ENCODE data around the gene PRR18. TPM values are rescaled to one million over a fixed set of nuclear protein-coding genes. Genes with fewer than 3 reads are reported as not detected.

The PRR18 gene
- total and polyA plus RNA-seq, 2 of the 13 experiments (the other 11 are each of a cell fraction or from before 2014, with no cell fraction given), result 0.04 TPM

DNA sequence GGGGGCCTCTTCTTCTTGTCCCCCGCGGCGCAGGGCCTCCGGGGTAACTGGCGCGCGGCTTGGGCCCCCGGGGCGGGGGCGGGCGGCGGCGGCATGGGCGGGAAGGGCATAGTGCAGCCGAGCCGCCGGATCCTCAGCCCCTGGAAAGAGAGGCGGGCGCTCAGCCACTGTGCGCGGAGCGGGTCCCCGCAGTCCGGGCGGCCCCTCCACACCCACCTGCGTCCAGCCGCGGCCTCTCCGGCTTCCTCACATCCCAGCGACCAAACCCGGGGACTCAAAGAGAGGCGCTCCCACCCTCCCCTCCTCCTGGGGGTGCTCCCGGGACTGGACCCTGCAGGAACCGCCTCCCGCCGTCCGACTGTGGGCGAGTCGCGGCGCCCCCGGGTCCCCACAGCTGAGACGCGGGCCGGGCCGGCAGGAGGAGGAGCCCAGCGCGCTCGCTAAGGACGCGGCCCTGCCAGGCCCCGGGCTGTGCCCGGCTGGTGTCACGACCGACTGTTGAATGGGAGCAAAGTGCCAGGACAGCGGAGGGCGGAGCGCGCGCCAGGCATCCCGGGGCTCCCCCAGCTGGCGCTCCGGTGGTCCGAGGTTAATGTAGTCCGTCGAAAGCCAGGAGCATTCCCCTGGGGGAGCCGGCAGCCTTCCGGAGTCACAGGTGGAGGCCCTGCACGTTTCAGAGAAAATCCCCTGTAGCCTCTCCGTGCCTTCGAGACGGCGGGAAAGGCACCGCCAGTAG is at the start of gene PRR18 (continued):
- TF ChIP-seq, protein P1, sequence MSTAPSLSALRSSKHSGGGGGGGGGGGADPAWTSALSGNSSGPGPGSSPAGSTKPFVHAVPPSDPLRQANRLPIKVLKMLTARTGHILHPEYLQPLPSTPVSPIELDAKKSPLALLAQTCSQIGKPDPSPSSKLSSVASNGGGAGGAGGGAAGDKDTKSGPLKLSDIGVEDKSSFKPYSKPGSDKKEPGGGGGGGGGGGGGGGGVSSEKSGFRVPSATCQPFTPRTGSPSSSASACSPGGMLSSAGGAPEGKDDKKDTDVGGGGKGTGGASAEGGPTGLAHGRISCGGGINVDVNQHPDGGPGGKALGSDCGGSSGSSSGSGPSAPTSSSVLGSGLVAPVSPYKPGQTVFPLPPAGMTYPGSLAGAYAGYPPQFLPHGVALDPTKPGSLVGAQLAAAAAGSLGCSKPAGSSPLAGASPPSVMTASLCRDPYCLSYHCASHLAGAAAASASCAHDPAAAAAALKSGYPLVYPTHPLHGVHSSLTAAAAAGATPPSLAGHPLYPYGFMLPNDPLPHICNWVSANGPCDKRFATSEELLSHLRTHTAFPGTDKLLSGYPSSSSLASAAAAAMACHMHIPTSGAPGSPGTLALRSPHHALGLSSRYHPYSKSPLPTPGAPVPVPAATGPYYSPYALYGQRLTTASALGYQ (CRISPR knock-in tag; IDR thresholded peaks at IDR 0.05), result no peak
- TF ChIP-seq TBX2 (CRISPR knock-in tag; IDR thresholded peaks at IDR 0.05; ENCODE audit: borderline replicate concordance) (peak; percentile 58; the same call in 1 of the 2 replicates), NFE2 (CRISPR knock-in tag; IDR thresholded peaks at IDR 0.05) (no peak), ZNF678 (CRISPR knock-in tag; IDR thresholded peaks at IDR 0.05) (peak; percentile 73; the same call in 1 of the 2 replicates), HHEX (CRISPR knock-in tag; IDR thresholded peaks at IDR 0.05) (no peak), SMYD3 (CRISPR knock-in tag; IDR thresholded peaks at IDR 0.05) (0 out of 2 replicates have a peak, but pooled peaks have one; percentile 24), IRX3 (CRISPR knock-in tag; IDR thresholded peaks at IDR 0.05; ENCODE audit: borderline replicate concordance, low read depth) (peak; percentile 72), ZNF343 (CRISPR knock-in tag; IDR thresholded peaks at IDR 0.05) (0 out of 2 replicates have a peak, but pooled peaks have one; percentile 68), PHF21A (CRISPR knock-in tag; IDR thresholded peaks at IDR 0.05) (0 out of 2 replicates have a peak, but pooled peaks have one; percentile 36), ZNF790 (CRISPR knock-in tag; IDR thresholded peaks at IDR 0.05; ENCODE audit: borderline replicate concordance) (0 out of 2 replicates have a peak, but pooled peaks have one; percentile 30), DPF2 (CRISPR knock-in tag; IDR thresholded peaks at IDR 0.05; ENCODE audit: borderline replicate concordance, low read depth) (no peak), ZNF777 (CRISPR knock-in tag; IDR thresholded peaks at IDR 0.05) (peak; percentile 88), ZNF816 (CRISPR knock-in tag; IDR thresholded peaks at IDR 0.05; ENCODE audit: borderline replicate concordance) (no peak), SPEN (CRISPR knock-in tag; IDR thresholded peaks at IDR 0.05; ENCODE audit: low read depth) (peak; percentile 48; the same call in 1 of the 2 replicates), MTA1 (CRISPR knock-in tag; IDR thresholded peaks at IDR 0.05; ENCODE audit: borderline replicate concordance) (peak; percentile 86; the same call in 1 of the 2 replicates), AGO1 (IDR thresholded peaks at IDR 0.05; ENCODE audit: low read depth, low read length, poor library complexity, severe bottlenecking) (no peak), ZNF543 (CRISPR knock-in tag; IDR thresholded peaks at IDR 0.05) (peak; percentile 57; the same call in 1 of the 2 replicates), ZNF766 (CRISPR knock-in tag; IDR thresholded peaks at IDR 0.05; ENCODE audit: borderline replicate concordance) (no peak), KDM6A (CRISPR knock-in tag; IDR thresholded peaks at IDR 0.05; ENCODE audit: low read depth) (no peak), EEA1 (CRISPR knock-in tag; IDR thresholded peaks at IDR 0.05; ENCODE audit: borderline replicate concordance) (0 out of 2 replicates have a peak, but pooled peaks have one; percentile 50), SIN3B (IDR thresholded peaks at IDR 0.05; ENCODE audit: low read length) (no peak), ZNF556 (CRISPR knock-in tag; IDR thresholded peaks at IDR 0.05; ENCODE audit: borderline replicate concordance) (peak; percentile 72; the same call in 1 of the 2 replicates), ZNF749 (CRISPR knock-in tag; IDR thresholded peaks at IDR 0.05; ENCODE audit: borderline replicate concordance) (no peak)
- TF ChIP-seq, protein P2, sequence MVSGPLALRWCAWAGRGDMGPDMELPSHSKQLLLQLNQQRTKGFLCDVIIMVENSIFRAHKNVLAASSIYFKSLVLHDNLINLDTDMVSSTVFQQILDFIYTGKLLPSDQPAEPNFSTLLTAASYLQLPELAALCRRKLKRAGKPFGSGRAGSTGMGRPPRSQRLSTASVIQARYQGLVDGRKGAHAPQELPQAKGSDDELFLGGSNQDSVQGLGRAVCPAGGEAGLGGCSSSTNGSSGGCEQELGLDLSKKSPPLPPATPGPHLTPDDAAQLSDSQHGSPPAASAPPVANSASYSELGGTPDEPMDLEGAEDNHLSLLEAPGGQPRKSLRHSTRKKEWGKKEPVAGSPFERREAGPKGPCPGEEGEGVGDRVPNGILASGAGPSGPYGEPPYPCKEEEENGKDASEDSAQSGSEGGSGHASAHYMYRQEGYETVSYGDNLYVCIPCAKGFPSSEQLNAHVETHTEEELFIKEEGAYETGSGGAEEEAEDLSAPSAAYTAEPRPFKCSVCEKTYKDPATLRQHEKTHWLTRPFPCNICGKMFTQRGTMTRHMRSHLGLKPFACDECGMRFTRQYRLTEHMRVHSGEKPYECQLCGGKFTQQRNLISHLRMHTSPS (CRISPR knock-in tag; IDR thresholded peaks at IDR 0.05; ENCODE audit: low read depth), result peak; percentile 88
- TF ChIP-seq, protein P3, sequence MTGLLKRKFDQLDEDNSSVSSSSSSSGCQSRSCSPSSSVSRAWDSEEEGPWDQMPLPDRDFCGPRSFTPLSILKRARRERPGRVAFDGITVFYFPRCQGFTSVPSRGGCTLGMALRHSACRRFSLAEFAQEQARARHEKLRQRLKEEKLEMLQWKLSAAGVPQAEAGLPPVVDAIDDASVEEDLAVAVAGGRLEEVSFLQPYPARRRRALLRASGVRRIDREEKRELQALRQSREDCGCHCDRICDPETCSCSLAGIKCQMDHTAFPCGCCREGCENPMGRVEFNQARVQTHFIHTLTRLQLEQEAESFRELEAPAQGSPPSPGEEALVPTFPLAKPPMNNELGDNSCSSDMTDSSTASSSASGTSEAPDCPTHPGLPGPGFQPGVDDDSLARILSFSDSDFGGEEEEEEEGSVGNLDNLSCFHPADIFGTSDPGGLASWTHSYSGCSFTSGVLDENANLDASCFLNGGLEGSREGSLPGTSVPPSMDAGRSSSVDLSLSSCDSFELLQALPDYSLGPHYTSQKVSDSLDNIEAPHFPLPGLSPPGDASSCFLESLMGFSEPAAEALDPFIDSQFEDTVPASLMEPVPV (CRISPR knock-in tag; IDR thresholded peaks at IDR 0.05), result 0 out of 2 replicates have a peak, but pooled peaks have one; percentile 77

Data from HepG2 (cell line).